HUDEP-2 (cell line): ENCODE results near the gene PLCB3.
A peak's percentile ranks its signal among the peaks of the same experiment; 100 is the strongest.
"Not testable (repeated sequence)": the region's sequence is repeated elsewhere in the genome, so short reads cannot be mapped to it uniquely, and the experiment has no call there.

Experiments
- DNase-seq, 76 experiments: peaks; one replicate each; lab custom pipeline; 2025; ENCODE audit not compliant: unreplicated experiment in 76 of 76; lab: John Stamatoyannopoulos, UW

Gene PLCB3

DNA sequence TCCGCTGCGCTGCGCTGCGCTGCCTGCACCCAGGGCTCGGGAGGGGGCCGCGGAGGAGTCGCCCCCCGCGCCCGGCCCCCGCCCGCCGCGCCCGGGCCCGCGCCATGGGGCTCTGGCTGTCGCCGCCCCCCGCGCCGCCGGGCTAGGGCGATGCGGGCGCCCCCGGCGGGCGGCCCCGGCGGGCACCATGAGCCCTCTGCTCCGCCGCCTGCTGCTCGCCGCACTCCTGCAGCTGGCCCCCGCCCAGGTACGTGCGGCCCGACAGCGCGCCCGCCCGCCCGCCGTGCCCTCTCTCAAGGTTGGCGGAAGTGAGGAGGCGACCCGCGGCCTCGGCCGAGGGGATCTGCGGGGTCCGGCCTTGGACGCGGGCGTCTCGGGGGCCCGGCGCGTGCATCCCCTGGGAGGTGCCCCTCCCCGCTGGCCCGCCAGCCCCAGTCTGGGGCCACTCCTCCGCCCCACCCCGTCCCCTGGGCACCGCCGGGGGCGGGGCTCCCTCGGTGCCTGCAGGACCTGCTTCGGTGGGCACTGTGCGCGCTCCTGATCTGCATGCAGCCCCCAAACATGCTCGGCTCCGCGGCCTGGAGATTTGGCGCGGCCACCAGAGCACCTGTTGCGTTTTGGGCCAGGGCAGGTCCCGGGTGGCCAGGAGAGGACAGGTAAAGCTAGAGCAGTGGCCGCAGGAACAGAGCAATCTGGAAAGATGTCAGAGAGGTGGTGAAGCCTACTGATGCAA lies 16.5 kb upstream of the PLCB3 start:
- DNase-seq = peak in 25 of 76 experiments; percentile 13 to 67 (median 36)

DNA sequence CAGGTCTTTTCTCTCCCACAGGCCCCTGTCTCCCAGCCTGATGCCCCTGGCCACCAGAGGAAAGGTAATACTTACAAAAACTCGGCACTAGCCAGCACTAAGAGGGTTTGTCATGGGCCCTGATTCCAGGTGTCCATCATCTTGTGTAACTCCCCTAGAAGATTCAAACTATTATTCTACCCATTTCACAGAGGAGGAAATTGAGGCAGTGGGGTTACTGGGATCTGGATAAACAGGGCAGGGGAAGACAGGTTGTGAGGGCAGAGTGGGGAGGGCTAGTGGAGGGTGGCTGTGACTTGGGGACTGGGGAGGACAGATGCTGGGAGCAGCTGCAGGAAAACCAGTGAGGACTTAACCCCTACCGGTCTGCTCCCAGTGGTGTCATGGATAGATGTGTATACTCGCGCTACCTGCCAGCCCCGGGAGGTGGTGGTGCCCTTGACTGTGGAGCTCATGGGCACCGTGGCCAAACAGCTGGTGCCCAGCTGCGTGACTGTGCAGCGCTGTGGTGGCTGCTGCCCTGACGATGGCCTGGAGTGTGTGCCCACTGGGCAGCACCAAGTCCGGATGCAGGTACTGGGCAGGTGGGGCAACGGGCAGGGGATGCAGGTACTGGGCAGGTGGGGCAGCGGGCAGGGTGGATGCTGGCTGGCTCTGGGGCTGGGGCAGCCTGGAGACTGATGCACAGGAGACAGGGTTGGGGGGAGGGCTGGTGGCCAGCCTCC lies 15.7 kb upstream of the PLCB3 start:
- DNase-seq = no peak

DNA sequence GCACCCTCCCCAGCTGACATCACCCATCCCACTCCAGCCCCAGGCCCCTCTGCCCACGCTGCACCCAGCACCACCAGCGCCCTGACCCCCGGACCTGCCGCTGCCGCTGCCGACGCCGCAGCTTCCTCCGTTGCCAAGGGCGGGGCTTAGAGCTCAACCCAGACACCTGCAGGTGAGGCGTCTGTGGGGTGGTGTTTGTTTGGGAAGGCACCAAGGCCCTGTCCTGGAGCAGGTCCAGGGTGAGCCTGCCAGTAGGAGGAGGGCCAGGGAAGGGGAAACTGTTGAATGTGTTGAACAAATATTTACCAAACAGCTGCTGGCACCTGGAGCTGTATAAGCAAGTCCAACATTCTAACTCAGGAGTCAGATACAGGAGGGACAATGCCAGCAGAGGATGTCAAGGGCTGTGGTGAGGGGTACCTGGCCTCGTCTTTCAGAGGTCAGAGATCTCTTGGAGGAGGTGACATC lies 13.8 kb upstream of the PLCB3 start:
- no peak for DNase-seq

DNA sequence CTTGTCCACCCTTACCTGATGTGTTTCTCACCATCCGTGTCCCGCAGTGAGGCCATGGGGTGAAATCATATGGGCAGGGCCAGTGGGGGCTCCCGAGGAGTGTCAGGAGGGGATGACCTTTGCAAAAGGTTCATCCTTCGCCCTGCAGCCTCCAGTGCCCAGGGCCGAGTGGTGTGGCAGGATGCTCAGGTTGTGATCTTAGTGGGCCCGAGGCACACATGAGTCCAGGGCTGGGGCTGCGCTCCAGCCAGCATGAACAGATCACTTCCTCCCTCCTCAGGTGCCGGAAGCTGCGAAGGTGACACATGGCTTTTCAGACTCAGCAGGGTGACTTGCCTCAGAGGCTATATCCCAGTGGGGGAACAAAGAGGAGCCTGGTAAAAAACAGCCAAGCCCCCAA lies 13.3 kb upstream of the PLCB3 start:
- DNase-seq = no peak

DNA sequence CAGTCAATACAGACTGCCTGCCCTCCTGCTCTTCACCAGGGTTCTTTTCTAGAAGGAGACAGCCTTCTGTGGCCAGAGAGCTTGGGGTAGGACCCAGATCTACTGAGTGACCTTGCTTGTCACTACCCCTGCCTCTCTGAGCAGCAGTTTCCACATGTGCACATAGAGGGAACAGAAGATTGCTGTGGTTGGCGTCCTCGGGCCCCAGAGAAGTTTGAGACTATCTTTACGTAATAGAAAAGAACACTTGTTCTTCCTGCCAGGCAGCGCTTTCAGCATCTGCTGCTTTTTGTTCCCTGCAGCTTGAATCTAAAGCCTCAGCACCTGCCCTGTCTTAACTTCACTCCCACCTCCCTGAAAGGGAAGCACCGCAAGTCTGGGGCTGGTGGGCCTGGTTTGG lies 12.3 kb upstream of the PLCB3 start:
- no peak for DNase-seq

DNA sequence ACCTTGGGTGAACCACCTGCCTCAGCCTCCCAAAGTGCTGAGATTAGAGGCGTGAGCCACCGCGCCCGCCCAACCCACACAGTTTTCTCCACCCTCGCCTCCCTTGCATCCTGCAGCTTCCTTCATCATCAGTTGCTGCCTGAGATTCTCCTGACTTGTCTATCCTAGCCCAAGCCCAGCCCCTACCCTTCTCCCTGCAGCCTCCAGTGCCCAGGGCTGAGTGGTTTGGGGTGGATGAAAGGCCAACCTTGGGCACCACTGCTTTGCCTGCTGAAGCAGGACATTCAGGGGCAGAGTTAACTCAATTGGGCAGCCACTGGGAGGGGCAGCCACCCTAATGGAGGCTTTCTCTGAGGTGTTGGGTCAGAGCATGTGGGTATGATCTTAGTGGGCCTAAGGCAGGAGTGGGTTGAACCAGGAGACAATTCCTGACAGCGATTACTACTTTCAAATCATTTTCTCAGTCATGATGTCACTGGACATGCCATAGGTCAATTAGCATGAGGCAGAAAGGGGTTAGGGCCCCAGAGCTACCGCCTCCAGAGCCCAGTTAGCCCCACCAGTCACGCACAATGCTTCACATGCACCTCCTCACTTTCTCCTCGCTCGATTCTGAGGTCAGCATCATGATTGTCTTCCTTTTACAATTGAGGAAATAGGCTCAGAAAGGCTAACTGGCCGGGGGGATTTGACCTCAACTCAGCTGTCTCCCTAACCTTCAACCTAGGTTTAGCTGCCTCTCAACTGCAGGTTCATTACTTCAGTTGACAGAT lies 11.5 kb upstream of the PLCB3 start:
- DNase-seq = no peak

DNA sequence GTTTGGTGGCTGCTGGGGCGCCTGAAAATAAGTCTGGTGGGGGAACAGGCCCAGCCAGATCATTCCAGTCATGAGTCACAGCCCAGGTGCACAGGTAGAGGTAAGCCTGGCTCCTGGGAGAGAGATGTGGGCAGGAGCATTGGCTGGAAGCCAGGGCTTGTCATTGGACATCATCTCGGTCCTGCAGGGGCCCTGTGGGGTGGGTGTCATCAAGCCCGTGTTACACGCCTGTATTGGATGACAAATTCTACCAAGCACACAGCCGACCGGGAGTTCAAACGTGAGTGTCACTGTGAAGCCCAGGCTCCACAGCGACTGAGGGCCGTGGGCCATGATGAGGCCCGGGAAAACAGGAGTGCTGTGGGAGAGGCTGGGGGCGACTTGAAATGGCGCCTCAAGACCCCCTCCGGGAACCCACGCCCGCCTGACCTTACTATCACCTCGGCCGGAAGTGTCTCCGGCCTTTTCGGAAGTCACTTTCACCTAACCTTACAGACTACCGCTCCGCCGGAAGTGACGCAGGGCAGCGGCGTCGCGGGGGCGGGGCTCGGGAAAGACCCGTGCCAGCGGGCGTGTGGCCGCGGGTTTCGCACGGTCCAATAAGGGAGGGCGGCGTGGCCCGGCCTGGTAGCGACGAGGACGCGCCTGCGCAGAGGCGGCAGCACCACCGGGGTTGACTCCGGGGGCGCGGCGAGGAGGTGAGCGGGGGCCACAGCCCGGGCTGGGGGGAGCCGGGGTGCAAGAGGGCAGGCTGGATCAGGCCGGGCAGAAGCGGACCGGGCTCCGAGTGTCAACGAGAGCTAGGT lies 10.7 kb upstream of the PLCB3 start, which contains the start of gene FKBP2:
FKBP2 (plus strand) TSS at position 661 of the 806 bp plus-strand sequence. CDS start 1,293 bp downstream, outside the sequence.
- DNase-seq = peak in 73 of 76 experiments; percentile 43 to 98 (median 95)

DNA sequence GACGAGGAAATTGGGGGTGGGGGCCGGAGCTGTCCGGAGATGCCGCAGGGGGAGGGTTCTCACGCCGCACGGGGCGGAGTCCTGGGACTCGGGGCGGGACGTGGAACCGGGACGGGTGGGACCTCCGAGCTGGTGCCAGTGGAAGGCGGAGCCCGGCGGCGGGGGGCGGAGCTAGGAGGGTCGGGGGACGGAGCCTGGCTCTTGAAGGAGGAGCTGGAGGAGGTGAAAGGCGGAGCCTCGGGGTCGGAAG lies 10.2 kb upstream of the PLCB3 start:
- peak in 73 of 76 experiments; percentile 65 to 100 (median 99) for DNase-seq

DNA sequence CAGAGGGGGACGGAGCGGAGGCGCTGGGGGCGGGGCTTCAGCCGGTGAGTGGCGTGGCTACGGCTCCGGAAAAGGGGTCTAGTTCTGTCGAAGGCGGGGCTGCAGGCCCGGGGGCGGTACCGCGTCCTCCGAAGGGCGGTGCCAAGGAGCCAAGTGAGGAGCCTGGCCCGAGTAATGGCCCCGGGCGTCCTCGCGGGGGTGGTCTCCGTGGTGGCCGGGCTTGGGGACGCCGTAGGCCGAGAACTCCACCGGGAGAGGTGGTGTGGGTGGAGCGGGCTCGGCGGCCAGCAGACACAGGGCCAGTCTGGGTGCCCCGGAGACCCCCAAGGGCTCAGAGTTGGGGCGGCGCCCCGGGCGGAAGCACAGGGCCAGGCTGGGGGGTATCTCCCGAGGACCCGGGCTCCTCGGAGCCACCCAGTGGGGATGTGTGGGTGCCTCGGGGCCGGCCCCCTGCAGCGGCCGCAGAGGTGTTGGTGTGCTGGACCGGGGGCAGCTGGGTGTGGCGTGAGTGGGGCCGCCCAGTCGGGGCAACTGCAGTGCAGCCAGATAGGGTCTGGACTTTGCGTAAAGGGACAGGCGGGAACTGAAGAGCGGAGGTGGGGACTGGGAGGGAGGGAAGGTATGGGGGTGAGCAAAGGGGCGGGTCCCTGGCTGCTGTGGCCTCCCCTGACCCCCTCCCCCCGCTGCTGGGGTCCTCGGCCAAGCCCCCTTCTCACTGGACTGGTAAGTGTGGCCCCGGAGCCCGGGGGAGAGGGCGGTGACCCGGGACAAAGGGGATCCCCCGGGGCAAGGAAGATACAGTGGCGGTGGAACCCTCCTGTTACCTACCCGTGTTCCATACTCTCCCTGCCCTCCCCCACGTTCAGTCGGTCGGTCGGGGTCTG lies 9.6 kb upstream of the PLCB3 start:
- DNase-seq = peak in 32 of 76 experiments; percentile 12 to 98 (median 34)

DNA sequence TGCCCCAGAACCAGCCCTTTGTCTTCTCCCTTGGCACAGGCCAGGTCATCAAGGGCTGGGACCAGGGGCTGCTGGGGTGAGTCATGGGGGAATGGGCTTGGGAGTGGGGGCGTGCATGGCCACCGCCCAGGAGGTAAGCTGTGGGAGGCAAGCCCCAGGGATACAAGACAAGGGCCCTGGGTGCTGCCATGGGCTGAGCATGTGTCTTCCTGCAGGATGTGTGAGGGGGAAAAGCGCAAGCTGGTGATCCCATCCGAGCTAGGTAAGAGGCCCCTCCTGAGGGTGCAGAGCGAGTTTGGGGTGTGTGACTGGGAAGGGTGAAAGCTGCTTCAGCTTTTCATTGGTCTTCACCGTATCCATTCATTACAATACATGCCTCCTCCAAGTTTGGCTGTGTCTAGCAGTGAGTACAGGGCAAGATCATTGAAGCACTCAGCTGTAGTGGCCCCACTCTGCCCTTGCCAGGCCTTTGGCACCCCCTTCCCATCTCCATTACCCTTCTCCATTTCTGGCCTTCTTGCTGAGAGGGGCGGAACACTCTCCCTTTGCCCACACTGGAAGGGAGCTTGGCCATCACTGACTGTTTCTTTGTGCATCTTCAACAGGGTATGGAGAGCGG lies 8.0 kb upstream of the PLCB3 start:
- DNase-seq = no peak

DNA sequence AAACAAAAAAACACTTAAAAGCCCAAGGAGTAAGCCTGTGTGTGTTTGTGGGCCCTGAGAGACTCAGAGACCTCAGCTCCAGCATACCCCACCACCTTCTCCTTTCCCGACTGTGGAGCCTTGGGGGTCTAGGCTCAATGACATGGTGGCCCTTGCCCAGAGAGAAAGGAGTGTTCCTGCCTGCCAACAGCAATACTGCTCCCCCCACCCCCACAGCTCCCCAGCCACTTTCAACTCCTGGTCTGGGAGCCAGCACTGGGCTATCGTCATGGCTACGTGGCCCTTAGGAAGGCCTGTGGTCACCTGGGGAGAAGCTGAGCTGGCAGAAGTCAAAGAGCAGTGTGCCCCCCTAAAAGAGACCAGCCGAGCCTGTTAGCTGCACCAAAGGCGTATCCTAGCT lies 7.2 kb upstream of the PLCB3 start:
- DNase-seq = no peak

DNA sequence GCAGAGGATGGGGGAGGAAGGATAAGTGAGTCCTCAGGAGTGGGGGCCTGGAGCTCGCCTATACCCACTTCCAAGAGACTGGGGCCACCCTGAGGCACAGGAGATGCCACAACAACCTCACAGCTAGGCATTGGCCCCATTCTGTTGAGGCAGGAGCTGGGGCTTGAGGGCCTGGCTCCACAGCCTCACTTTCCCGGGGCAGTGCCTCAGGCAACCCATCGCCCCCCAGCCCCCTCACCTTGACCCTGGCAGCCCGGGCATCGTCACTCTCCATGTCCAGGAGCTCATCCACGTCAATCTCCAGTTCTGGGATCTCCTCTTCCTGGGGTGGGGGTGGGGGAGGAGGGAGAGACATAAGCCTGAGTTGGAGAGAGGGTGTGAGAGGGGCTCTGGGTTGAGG lies 6.4 kb upstream of the PLCB3 start:
- DNase-seq = no peak

DNA sequence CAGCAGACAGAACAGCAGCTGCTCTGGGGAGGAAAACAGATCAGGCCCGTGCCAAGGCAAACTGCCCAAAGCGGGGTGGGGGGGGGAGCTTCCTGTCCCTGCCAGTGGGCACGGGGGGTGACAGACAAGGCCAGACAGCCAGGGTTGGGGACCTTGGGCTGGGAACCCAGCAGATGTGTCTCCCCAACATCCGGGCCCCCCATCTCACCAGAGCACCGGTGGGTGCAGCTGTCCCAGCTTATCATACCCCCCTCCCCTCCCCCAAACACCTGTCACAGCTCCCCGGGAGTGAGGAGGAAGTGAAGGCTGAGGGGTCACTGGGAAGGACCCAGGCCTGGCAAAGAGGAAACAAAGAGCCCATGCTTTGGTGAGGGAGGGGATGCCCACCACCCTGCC lies 5.9 kb upstream of the PLCB3 start:
- peak in 7 of 76 experiments; percentile 16 to 34 (median 25) for DNase-seq

DNA sequence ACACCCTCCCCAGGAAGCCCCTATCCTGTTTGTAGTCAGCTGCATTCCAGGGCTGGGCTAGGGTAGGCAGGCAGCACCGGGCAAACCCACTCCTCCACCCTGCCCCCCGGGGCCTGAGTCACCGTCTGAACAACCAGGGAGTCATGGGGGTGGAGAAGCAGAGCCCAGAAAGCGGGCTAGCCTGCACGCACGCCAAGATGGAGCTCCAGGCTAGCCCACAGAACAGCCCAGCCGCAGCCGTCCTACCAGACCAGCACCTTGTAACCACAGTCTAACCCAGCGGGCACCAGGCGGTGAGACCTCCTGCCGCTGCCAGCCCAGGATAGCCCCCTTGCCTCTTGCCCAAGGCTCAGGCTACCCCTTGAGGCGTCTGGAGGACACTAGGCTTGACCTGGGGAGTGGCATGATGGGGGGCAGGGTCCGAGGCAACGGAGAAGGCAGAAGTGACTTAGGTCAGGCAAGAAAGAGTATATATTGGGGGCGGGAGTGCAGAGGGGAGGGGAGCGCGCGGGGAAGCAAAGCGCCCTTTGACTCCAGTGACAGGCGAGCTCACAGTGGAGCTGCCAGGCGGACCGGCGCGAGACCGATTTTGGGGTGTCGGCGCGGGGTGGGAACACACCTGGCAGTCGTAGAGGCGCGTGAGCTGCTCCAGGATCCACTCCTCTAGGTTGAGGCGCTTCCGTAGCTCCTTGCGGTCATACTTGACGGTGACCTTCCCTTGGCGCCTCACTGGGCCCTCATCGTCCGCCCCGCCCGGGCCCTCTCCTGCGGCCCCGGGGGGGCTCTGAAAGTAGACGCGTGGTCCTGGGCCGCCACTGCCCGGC lies 5.3 kb upstream of the PLCB3 start:
- DNase-seq = peak in 66 of 76 experiments; percentile 14 to 81 (median 59)

DNA sequence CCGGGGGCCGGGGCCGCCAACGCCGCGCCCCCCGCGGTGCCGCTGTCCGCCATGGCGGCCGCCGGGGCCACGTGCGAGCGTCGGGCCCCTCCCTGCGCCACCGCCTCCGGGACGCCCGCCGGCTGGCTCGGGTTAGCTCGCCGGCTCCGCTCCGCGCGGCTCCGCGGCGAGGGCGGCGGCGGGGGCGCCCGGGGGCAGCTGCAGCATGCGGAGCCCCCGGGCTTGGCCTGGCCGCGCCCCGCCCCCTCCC lies 4.8 kb upstream of the PLCB3 start:
- not testable (repeated sequence) for DNase-seq

DNA sequence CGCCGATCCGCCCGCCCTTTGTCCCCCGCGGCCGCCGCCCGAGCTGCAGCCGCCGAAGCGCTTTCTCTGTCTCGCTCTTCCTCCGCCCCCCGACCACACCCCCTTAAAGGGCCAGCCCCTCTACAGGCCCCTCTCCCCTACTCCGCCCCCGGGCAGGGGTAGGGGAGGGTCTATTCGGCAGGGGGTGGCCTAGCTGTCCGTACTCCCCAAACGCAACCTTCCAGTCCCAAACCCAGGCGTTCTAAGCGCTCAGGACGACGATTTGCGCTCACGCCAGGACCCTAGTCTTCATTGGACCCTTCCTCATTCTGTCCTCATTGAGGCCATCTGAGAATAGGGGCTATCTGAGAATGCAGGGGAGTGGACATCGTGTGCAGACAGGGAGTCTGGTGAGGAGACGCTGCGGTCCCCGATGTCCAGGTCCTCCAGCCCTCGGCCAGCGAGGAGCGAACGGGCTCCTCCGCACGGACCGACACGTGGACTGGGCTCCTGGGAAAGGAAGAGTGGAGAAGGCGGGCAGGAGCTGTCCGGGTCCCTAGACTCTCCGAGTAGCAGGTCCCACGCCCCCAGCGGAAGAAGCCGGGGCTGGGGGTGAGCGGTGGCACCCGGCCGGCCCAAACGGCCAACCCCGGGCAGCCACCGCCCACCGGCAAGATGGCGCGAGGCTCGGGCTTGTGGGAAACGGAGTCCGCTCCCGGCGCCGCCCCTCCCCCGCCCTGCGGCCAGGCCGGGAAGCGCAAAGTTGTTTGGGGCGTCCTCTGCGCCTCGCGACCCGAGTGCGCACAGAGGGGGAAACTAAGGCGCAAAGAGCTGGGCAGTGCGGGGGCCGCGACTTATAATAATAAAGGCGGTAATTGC lies 4.2 kb upstream of the PLCB3 start, which contains the start of gene PPP1R14B:
PPP1R14B (minus strand) TSS at position 73 of the 858 bp plus-strand sequence. CDS start 270 bp downstream, outside the sequence.
- peak in 71 of 76 experiments; percentile 39 to 91 (median 80) for DNase-seq

DNA sequence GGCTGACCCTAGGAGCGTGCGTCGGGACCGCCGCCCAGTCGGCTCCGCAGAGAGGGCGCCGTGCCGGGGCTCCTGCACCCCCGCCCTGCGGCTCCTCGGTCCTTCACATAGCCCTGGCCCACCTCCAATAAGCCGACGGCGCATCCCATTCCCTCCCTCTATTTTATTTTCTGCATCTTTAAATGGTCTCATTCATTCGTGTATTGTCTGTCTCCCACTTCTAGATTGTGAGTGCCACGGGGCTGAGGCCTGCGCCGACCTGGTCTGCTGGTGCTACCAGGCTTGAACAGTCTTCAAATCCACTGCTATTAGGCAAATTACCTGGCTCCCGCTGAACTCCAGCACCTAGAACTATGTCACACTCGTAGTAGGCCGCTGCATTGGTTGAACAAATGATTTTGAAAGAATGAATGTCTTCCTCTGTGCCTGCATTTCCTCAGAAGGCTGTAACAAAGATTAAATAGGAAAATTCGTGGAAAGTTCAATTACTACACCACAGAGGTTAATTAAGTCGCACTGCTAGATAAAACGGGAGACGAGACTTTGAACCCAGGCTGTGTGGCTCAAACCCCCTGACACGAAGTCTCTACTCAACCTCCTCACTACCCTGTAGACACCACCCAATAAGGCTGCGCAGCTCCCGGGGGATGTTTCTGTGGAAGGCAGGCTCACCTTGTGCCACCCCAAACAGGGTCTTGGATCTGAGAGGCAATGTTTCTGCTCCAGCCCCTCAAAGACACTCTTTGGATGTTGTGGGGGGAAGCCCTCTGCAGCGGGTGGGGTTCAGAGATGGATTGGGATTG lies 3.4 kb upstream of the PLCB3 start:
- DNase-seq = peak in 1 of 76 experiments; percentile 54
